Measurements from ENCODE around the gene HOXA10. TPM values are rescaled to one million over a fixed set of nuclear protein-coding genes. Genes with fewer than 3 reads are reported as not detected.

The HOXA10 gene
- total RNA-seq, 4 donors from 2014 or later: 4.9 to 11.2 (median 6.7) TPM

GRCh38 chr7:27211084-27211446 is 36.9 kb upstream of the HOXA10 start:
- no peak for TF ChIP-seq POLR2A (IDR thresholded peaks at IDR 0.05)
- TF ChIP-seq CTCF (IDR thresholded peaks at IDR 0.05): no peak
- DNase-seq (ENCODE audit: low spot score in 2 of 2): no peak
- 86 to 88% methylated on average over 1 of the region's 1 CpG for WGBS, 2 donors
- no peak overlapping the region for H3K4me3 ChIP-seq (ENCODE audit: low read depth, poor library complexity, severe bottlenecking)
- intact Hi-C loops (cut with DNase I; ENCODE audit: low total_unique reads): loop anchor here (5.0 kb wide), 1 partner anchor 366 kb away; no protein-coding TSS in a partner anchor

GRCh38 chr7:27210441-27211083 is 36.4 kb upstream of the HOXA10 start:
- H3K4me3 ChIP-seq (ENCODE audit: low read depth, poor library complexity, severe bottlenecking): no peak overlapping the region
- DNase-seq (ENCODE audit: low spot score in 2 of 2): peak in 1 of 2 donors; percentile 85
- 17 to 18% methylated on average over 32 of the region's 32 CpGs for WGBS, 2 donors
- intact Hi-C loops (cut with DNase I; ENCODE audit: low total_unique reads): loop anchor here (5.0 kb wide), 1 partner anchor 367 kb away; no protein-coding TSS in a partner anchor
- TF ChIP-seq POLR2A (IDR thresholded peaks at IDR 0.05) (no peak), CTCF (IDR thresholded peaks at IDR 0.05) (peak in 1 of 3 donors; percentile 29)

GRCh38 chr7:27209933-27210440 is 35.9 kb upstream of the HOXA10 start:
- peak in 1 of 2 donors; percentile 60 for DNase-seq (ENCODE audit: low spot score in 2 of 2)
- 51 to 52% methylated on average over 9 to 11 of the region's 11 CpGs for WGBS, 2 donors
- no peak for TF ChIP-seq CTCF (IDR thresholded peaks at IDR 0.05)
- no peak for TF ChIP-seq POLR2A (IDR thresholded peaks at IDR 0.05)
- intact Hi-C loops (cut with DNase I; ENCODE audit: low total_unique reads): loop anchor here (5.0 kb wide), 1 partner anchor 367 kb away; no protein-coding TSS in a partner anchor
- H3K4me3 ChIP-seq (ENCODE audit: low read depth, poor library complexity, severe bottlenecking): no peak overlapping the region

- intact Hi-C loops (cut with DNase I; ENCODE audit: low total_unique reads): no loop called here
- DNase-seq (ENCODE audit: low spot score in 2 of 2): no peak
- 90 to 91% methylated on average over 4 of the region's 4 CpGs for WGBS, 2 donors
- no peak overlapping the region for H3K4me3 ChIP-seq (ENCODE audit: low read depth, poor library complexity, severe bottlenecking)
- TF ChIP-seq POLR2A (IDR thresholded peaks at IDR 0.05): no peak
- no peak for TF ChIP-seq CTCF (IDR thresholded peaks at IDR 0.05)
These were observed 34.9 kb upstream of the HOXA10 start for GRCh38 chr7:27208998-27209397.

GRCh38 chr7:27207348-27207985 is 33.3 kb upstream of the HOXA10 start:
- intact Hi-C loops (cut with DNase I; ENCODE audit: low total_unique reads): no loop called here
- peak in 1 of 2 donors; percentile 60 for DNase-seq (ENCODE audit: low spot score in 2 of 2)
- WGBS, 2 donors: 61 to 70% methylated on average over 7 of the region's 7 CpGs
- no peak for TF ChIP-seq POLR2A (IDR thresholded peaks at IDR 0.05)
- no peak for TF ChIP-seq CTCF (IDR thresholded peaks at IDR 0.05)
- H3K4me3 ChIP-seq (ENCODE audit: low read depth, poor library complexity, severe bottlenecking): no peak overlapping the region
